B cell (primary cell): Measurements from ENCODE around the gene WDR7.

ENCODE experiments used
- CTCF ChIP-seq: fragments of 200-600 bp; IDR thresholded peaks from one replicate; pipeline ENCODE4 v1.8.0; 2022; ENCODE audit warnings: antibody characterized with exemption, mild to moderate bottlenecking
- EZH2 ChIP-seq: IDR thresholded peaks from 2 replicates; pipeline ENCODE4 v1.6.1; 2012; ENCODE audit warnings: borderline replicate concordance, low read depth, mild to moderate bottlenecking, moderate library complexity, low read length; ENCODE audit not compliant: insufficient read depth, poor library complexity, severe bottlenecking

DNA sequence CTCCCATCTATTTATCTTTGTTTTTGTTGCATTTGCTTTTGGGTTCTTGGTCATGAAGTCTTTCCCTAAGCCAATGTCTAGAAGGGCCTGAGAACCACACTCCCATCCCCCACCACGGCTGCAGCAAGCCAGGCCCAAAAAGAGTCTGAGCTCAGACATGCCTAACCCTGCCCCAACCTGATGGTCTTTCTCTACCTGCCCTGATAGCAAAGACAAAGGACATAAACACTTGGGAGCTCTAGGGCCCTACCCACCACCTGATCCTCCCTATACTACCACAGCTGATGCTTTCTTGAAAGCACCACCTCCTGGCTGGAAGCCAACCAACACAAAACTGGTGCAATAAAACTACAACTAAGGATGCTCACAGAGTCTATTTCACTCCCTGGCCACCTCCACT lies 233.4 kb downstream of the WDR7 start:
- no peak for TF ChIP-seq EZH2
- no peak for TF ChIP-seq CTCF
